Measurements from ENCODE around the gene CRELD2.

The CRELD2 gene

DNA sequence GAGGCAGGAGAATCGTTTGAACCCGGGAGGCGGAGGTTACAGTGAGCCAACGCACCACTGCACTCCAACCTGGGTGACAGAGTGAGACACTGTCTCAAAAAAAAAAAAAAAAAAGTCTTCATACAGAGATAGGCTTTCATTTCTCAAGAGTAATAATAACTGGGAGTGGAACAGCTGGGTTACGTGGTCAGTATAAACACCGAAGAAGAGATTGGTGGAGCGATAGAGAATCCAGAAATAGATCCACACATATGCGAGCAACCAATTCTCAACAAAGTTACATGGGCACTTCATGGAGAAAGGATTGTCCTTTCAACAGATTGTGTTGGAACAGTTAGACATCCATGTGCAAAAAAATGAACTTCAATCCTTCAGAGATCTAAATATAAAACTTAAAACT, 40.2 kb upstream of the CRELD2 start:
- Histone ChIP-seq H3K36me3 (ENCODE audit: insufficient read depth, low read length) (peaks cover 44% of the 10 kb centered on the region), H3K9ac (ENCODE audit: insufficient read length) (no peak overlapping the region), H3K4me3 (no peak overlapping the region), H3K9me3 (ENCODE audit: low read depth, low read length) (0 out of 2 replicates have a peak, but pooled peaks cover 4% of the 10 kb centered on the region), H3K27ac (no peak overlapping the region)
- TF ChIP-seq FOXP2 (optimal IDR thresholded peaks at IDR 0.05; ENCODE audit: control extremely low read depth, extremely low read length, insufficient read depth) = no peak
- DNase-seq (ENCODE audit: low read depth, low spot score) = no peak

DNA sequence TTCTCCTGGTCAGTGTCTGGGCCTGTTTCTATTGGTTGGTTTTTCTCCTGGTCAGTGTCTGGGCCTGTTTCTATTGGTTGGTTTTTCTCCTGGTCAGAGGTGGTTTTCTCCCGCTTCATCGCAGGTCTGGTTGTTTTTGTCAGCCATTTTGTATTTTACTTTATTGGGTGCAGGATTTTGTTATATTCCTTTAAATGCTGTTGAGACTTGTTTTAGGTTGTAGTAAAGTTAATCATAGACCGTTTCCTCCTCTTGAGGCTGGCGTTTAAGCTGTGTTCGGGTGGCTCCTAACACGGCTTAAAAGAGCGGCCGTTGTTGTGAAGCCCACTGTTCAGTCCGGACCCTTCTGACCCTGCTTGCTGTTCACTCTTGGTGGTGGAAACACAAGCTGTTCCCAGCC, 38.6 kb upstream of the CRELD2 start:
- Histone ChIP-seq H3K4me3 (no peak overlapping the region), H3K36me3 (ENCODE audit: insufficient read depth, low read length) (peaks cover 51% of the 10 kb centered on the region), H3K9ac (ENCODE audit: insufficient read length) (no peak overlapping the region)

DNA sequence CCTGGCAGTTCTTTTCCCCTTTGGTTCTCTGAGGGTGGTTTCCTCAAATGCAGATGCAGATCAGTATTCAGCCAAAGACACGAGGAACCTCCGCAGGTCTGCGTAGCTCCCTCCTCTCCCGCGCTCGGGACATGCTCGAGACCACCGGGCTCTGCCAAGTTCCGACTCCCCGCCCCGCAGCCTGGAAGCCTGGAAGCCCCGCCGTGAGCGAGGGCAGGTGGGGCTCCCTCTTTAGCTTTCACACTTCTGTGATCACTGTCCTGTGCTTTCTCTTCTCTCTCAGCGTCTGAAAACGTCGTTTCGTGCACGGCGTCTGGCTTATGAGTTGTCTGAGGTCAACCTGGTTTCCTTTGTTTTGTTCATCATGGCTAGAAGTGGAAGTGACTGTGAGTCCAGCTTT, 38.2 kb upstream of the CRELD2 start:
- H3K9ac ChIP-seq (ENCODE audit: insufficient read length) = no peak overlapping the region
- DNase-seq (ENCODE audit: low read depth, low spot score) = no peak
- TF ChIP-seq EZH2 (IDR thresholded peaks at IDR 0.05) = no peak
- TF ChIP-seq FOXP2 (optimal IDR thresholded peaks at IDR 0.05; ENCODE audit: control extremely low read depth, extremely low read length, insufficient read depth) = no peak
- no peak for TF ChIP-seq POLR2AphosphoS5 (IDR thresholded peaks at IDR 0.05; ENCODE audit: borderline replicate concordance, low read depth, low read length)
- 0 out of 2 replicates have a peak, but pooled peaks cover 4% of the 10 kb centered on the region for H3K9me3 ChIP-seq (ENCODE audit: low read depth, low read length)
- H3K4me3 ChIP-seq = no peak overlapping the region
- H3K36me3 ChIP-seq (ENCODE audit: insufficient read depth, low read length) = peaks cover 52% of the 10 kb centered on the region
- H3K27ac ChIP-seq = 0 out of 2 replicates have a peak overlapping the region, but pooled peaks have one; percentile 5

More for the DNA sequence above, 38.6 kb upstream of the CRELD2 start:
- H3K9me3 ChIP-seq (ENCODE audit: low read depth, low read length) = 0 out of 2 replicates have a peak, but pooled peaks cover 4% of the 10 kb centered on the region
- no peak for DNase-seq (ENCODE audit: low read depth, low spot score)
- TF ChIP-seq EZH2 (IDR thresholded peaks at IDR 0.05) = no peak
- no peak for TF ChIP-seq POLR2AphosphoS5 (IDR thresholded peaks at IDR 0.05; ENCODE audit: borderline replicate concordance, low read depth, low read length)
- no peak for TF ChIP-seq FOXP2 (optimal IDR thresholded peaks at IDR 0.05; ENCODE audit: control extremely low read depth, extremely low read length, insufficient read depth)
- H3K27ac ChIP-seq = no peak overlapping the region

DNA sequence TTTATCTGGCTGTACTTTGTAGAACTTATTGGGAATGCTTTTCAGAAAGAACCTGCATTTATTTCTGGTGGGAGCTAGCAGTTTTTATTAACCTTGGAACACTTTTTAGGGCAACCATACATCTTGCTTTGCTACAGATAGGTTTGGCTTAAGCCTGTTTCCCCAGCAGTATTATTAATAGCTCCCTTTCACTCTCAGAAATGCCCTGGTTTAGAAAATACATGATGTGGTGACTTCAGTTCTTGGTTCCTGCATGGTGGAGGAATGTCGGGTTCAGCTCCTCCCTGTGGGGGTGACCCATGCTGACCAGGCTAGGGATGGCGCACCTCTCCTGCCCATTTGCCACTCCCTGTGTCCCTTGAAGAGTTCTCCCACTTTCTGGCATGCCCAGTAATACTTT, 36.6 kb upstream of the CRELD2 start:
- Histone ChIP-seq H3K4me3 (no peak overlapping the region), H3K27ac (no peak overlapping the region), H3K36me3 (ENCODE audit: insufficient read depth, low read length) (peaks cover 55% of the 10 kb centered on the region), H3K9ac (ENCODE audit: insufficient read length) (no peak overlapping the region), H3K9me3 (ENCODE audit: low read depth, low read length) (no peaks in the 10 kb centered on the region)
- no peak for DNase-seq (ENCODE audit: low read depth, low spot score)
- TF ChIP-seq EZH2 (IDR thresholded peaks at IDR 0.05) = no peak
- TF ChIP-seq FOXP2 (optimal IDR thresholded peaks at IDR 0.05; ENCODE audit: control extremely low read depth, extremely low read length, insufficient read depth) = no peak
- no peak for TF ChIP-seq POLR2AphosphoS5 (IDR thresholded peaks at IDR 0.05; ENCODE audit: borderline replicate concordance, low read depth, low read length)

DNA sequence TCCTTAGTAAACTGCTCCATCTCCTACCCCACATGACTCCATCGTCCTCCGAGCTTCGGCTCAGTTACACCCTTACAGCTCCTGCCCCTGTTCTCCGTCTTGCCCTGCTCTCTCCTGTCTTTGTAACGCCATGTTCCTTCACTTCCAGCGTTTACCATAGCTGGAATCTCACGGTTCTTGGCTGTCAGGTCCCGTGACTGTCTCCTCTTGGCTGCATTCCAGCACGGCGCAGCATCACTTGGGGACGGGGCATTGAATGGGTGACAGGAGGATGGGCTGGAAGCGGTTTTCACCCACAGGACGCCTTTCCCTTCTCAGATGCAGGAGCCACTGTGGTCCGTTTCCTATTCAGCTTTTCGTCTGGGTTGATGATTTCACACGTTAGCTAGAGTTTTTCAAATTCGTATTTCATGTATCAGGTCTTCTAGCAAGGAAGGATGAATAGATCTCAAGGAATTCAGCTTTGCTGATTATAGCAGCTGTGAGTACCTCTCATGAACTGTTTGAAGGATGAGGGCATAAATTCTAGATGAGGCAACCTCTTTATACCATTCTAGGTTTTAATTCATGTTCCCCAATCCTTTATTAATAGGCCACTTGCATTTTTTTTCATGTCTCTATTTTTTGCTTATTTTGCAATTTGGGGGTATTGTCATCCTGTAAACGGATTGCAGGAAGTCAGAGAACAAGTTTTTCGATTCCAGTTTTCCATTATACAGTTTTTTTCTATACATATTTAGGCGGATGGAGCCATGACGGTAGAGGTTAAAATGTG, 35.7 kb upstream of the CRELD2 start:
- H3K27ac ChIP-seq = no peak overlapping the region
- no peak for DNase-seq (ENCODE audit: low read depth, low spot score)
- TF ChIP-seq FOXP2 (optimal IDR thresholded peaks at IDR 0.05; ENCODE audit: control extremely low read depth, extremely low read length, insufficient read depth) (no peak), EZH2 (IDR thresholded peaks at IDR 0.05) (no peak), POLR2AphosphoS5 (IDR thresholded peaks at IDR 0.05; ENCODE audit: borderline replicate concordance, low read depth, low read length) (no peak)
- H3K4me3 ChIP-seq = no peak overlapping the region
- H3K9ac ChIP-seq (ENCODE audit: insufficient read length) = no peak overlapping the region
- H3K36me3 ChIP-seq (ENCODE audit: insufficient read depth, low read length) = peaks cover 58% of the 10 kb centered on the region
- H3K9me3 ChIP-seq (ENCODE audit: low read depth, low read length) = no peaks in the 10 kb centered on the region

DNA sequence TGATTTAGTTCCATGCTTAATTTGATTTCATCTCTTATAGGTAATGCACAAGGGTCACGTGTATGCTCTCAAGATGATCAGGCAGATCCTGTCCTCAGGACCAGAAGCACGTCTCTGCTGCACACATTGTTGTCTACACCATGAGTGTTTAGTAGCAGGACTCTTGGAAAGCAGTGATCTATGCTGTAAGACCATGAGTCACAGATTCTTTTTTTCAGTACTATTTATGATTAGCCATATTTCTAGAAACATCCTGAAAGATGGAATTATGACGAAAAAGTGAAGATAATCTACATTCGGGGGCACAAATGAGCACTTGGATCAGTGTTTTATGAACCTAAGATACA, 35.2 kb upstream of the CRELD2 start:
- Histone ChIP-seq H3K27ac (no peak overlapping the region), H3K9me3 (ENCODE audit: low read depth, low read length) (no peaks in the 10 kb centered on the region), H3K36me3 (ENCODE audit: insufficient read depth, low read length) (peaks cover 58% of the 10 kb centered on the region), H3K9ac (ENCODE audit: insufficient read length) (no peak overlapping the region), H3K4me3 (no peak overlapping the region)
- TF ChIP-seq POLR2AphosphoS5 (IDR thresholded peaks at IDR 0.05; ENCODE audit: borderline replicate concordance, low read depth, low read length) (no peak), FOXP2 (optimal IDR thresholded peaks at IDR 0.05; ENCODE audit: control extremely low read depth, extremely low read length, insufficient read depth) (no peak), EZH2 (IDR thresholded peaks at IDR 0.05) (no peak)
- no peak for DNase-seq (ENCODE audit: low read depth, low spot score)

DNA sequence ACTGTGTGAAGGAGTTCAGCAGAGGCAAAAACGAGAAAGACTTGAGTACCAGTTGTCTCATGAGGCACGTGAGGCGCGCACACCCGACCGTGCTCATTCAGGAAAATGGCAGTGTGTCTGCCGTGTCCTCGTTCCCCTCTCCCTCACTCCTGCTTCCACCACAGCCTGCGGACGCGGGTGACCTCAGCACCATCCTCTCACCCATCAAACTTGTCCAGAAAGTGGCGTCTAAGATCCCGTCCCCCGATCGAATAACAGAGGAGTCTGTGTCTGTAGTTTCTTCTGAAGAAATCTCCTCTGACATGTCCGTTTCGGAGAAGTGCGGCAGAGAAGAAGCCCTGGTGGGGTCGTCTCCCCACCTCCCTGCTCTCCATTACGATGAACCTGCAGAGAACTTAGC, 34.4 kb upstream of the CRELD2 start:
- no peak overlapping the region for H3K27ac ChIP-seq
- no peaks in the 10 kb centered on the region for H3K9me3 ChIP-seq (ENCODE audit: low read depth, low read length)

DNA sequence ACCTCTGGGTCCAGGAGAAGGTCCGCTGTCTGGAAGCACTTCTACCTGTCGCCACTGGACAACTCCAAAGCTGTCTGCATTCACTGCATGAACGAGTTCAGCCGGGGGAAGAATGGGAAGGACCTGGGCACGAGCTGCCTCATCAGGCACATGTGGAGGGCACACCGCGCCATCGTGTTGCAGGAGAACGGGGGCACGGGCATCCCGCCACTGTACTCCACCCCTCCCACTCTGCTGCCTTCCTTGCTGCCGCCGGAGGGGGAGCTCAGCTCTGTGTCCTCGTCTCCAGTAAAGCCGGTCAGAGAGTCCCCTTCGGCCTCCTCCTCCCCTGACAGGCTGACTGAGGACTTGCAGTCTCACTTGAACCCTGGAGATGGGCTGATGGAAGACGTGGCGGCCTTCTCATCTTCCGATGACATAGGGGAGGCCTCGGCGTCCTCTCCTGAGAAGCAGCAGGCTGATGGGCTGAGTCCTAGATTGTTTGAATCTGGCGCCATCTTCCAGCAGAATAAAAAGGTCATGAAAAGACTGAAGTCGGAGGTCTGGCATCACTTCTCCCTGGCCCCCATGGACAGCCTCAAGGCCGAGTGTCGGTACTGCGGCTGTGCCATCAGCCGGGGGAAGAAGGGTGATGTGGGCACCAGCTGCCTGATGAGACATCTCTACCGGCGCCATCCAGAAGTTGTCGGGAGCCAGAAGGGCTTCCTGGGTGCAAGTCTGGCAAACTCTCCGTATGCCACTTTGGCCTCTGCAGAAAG, 33.8 kb upstream of the CRELD2 start:
- no peak for DNase-seq (ENCODE audit: low read depth, low spot score)
- Histone ChIP-seq H3K9ac (ENCODE audit: insufficient read length) (no peak overlapping the region), H3K9me3 (ENCODE audit: low read depth, low read length) (no peaks in the 10 kb centered on the region), H3K36me3 (ENCODE audit: insufficient read depth, low read length) (peaks cover 68% of the 10 kb centered on the region), H3K4me3 (no peak overlapping the region), H3K27ac (no peak overlapping the region)
- TF ChIP-seq FOXP2 (optimal IDR thresholded peaks at IDR 0.05; ENCODE audit: control extremely low read depth, extremely low read length, insufficient read depth) (no peak), EZH2 (IDR thresholded peaks at IDR 0.05) (no peak), POLR2AphosphoS5 (IDR thresholded peaks at IDR 0.05; ENCODE audit: borderline replicate concordance, low read depth, low read length) (no peak)

More for the DNA sequence above, 34.4 kb upstream of the CRELD2 start:
- Histone ChIP-seq H3K36me3 (ENCODE audit: insufficient read depth, low read length) (peaks cover 62% of the 10 kb centered on the region), H3K9ac (ENCODE audit: insufficient read length) (no peak overlapping the region), H3K4me3 (no peak overlapping the region)
- no peak for TF ChIP-seq POLR2AphosphoS5 (IDR thresholded peaks at IDR 0.05; ENCODE audit: borderline replicate concordance, low read depth, low read length)
- TF ChIP-seq EZH2 (IDR thresholded peaks at IDR 0.05) = no peak
- no peak for TF ChIP-seq FOXP2 (optimal IDR thresholded peaks at IDR 0.05; ENCODE audit: control extremely low read depth, extremely low read length, insufficient read depth)
- no peak for DNase-seq (ENCODE audit: low read depth, low spot score)

Data from SK-N-MC (cell line).